Measurements from ENCODE around the gene ADPRH.

DNA sequence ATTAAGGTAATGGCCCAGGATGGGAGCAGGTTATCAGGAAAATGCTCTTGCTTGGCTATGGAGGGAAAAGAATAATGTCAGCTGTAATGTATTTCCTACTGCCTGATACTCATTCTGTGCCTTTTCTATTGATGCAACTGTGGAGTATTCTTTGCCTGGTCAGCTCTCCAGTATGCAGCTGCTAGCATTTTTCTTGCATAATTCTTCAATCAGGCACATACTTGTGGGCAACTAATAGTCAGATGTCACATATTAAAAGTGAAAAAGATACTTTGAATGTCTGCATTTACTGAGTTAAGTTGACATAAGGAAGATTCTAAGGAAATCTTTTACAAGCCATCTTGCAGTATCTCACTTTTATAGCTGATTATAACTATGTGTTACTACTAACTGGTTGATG, 49.4 kb upstream of the ADPRH start:
- TF ChIP-seq RCOR1 (IDR thresholded peaks at IDR 0.05; ENCODE audit: low read depth, low read length) (no peak), POLR2A (IDR thresholded peaks at IDR 0.05; ENCODE audit: low read length) (no peak)
- TF ChIP-seq, protein P1, sequence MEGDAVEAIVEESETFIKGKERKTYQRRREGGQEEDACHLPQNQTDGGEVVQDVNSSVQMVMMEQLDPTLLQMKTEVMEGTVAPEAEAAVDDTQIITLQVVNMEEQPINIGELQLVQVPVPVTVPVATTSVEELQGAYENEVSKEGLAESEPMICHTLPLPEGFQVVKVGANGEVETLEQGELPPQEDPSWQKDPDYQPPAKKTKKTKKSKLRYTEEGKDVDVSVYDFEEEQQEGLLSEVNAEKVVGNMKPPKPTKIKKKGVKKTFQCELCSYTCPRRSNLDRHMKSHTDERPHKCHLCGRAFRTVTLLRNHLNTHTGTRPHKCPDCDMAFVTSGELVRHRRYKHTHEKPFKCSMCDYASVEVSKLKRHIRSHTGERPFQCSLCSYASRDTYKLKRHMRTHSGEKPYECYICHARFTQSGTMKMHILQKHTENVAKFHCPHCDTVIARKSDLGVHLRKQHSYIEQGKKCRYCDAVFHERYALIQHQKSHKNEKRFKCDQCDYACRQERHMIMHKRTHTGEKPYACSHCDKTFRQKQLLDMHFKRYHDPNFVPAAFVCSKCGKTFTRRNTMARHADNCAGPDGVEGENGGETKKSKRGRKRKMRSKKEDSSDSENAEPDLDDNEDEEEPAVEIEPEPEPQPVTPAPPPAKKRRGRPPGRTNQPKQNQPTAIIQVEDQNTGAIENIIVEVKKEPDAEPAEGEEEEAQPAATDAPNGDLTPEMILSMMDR (IDR thresholded peaks at IDR 0.05): no peak

Measured in A549 (cell line).